ENCODE results near the gene OR2F1.

GRCh38 chr7:143992670-143993069 lies 38.0 kb downstream of the OR2F1 start:
- TF ChIP-seq CTCF (IDR thresholded peaks at IDR 0.05; ENCODE audit: borderline replicate concordance, extremely low read depth, low read length, poor library complexity, severe bottlenecking) = no peak
- no peak for TF ChIP-seq EZH2 (IDR thresholded peaks at IDR 0.05; ENCODE audit: borderline replicate concordance, low read depth, low read length, severe bottlenecking)

Data from DND-41 (cell line).